B cell (primary cell): ENCODE measurements around the gene ASTN2. TPM values are rescaled to one million over a fixed set of nuclear protein-coding genes. Genes with fewer than 3 reads are reported as not detected.

Experiments used
- ATAC-seq: fragments of 200-7000 bp; cut with Tn5 transposase; one replicate; pipeline ENCODE4 v1.10.0; 2021; ENCODE audit warnings: low read depth, mild to moderate bottlenecking, moderate number of reproducible peaks, moderate library complexity
- CTCF ChIA-PET: fragments of 350-600 bp; sonication (Branson Sonifier 250); formaldehyde crosslinking; loops from one replicate; lab custom pipeline; 2021; ENCODE audit warnings: antibody characterized with exemption, inconsistent platforms; lab: Charles Lee
- POLR2A ChIA-PET: fragments of 350-600 bp; sonication (Branson Sonifier 250); formaldehyde crosslinking; loops from one replicate; lab custom pipeline; 2021; ENCODE audit warnings: antibody characterized with exemption; lab: Charles Lee
- DNase-seq: peaks from one replicate; pipeline ENCODE4 v3.0.0; 2013
- H2AFZ ChIP-seq: 2 replicates; pipeline ENCODE4 v1.6.1; 2012; ENCODE audit warnings: mild to moderate bottlenecking, low read depth, low read length; ENCODE audit not compliant: insufficient read depth, poor library complexity, severe bottlenecking
- H3K27ac ChIP-seq, 2 donors: 1 replicate in 1 of 2; 2 replicates in 1 of 2; pipeline ENCODE4 v1.5.1; 2012 to 2013; ENCODE audit warnings: low read length in 2 of 2, mild to moderate bottlenecking in 2 of 2, moderate library complexity in 1 of 2
- H3K27me3 ChIP-seq, 4 experiments: fragments of 200-600 bp in 1 of 4; sonication (generic) in 1 of 4; replicated peaks in 1 of 4; 1 replicate in 2 of 4; 2 replicates in 2 of 4; pipeline versions ENCODE4 v1.6.1 to v1.7.0; 2013 to 2016; ENCODE audit warnings: low read length in 3 of 4, mild to moderate bottlenecking in 2 of 4, mixed read lengths in 1 of 4, moderate library complexity in 1 of 4; ENCODE audit not compliant: insufficient read depth in 4 of 4, control insufficient read depth in 3 of 4; ENCODE audit errors: control extremely low read depth in 1 of 4
- H3K36me3 ChIP-seq, 2 experiments: replicated peaks in 1 of 2; 1 replicate in 1 of 2; 2 replicates in 1 of 2; pipeline versions ENCODE4 v1.6.1 to v1.7.1; 2013; ENCODE audit warnings: low read length in 1 of 2; ENCODE audit not compliant: insufficient read depth in 2 of 2, control insufficient read depth in 1 of 2; ENCODE audit errors: control extremely low read depth in 1 of 2, extremely low read depth in 1 of 2
- H3K4me1 ChIP-seq, 2 donors: fragments of 200-600 bp in 1 of 2; sonication (generic) in 1 of 2; 1 replicate in 1 of 2; 2 replicates in 1 of 2; pipeline versions ENCODE4 v1.5.1 to v1.6.1; 2013 to 2017; ENCODE audit warnings: low read length in 2 of 2; ENCODE audit not compliant: control insufficient read depth in 2 of 2, insufficient read depth in 2 of 2
- H3K4me2 ChIP-seq: replicated peaks from 2 replicates; pipeline ENCODE3; 2012; ENCODE audit warnings: mild to moderate bottlenecking, low read depth, low read length; ENCODE audit not compliant: poor library complexity, severe bottlenecking
- H3K4me3 ChIP-seq, 5 experiments: fragments of 200-600 bp in 1 of 5; sonication (generic) in 1 of 5; 1 replicate in 3 of 5; 2 replicates in 2 of 5; pipeline versions ENCODE4 v1.5.1 to v1.7.0; 2011 to 2016; ENCODE audit warnings: low read length in 4 of 5, mild to moderate bottlenecking in 4 of 5, low read depth in 2 of 5, control low read depth in 1 of 5, moderate library complexity in 1 of 5; ENCODE audit not compliant: insufficient read depth in 1 of 5; ENCODE audit errors: control extremely low read depth in 1 of 5, extremely low read depth in 1 of 5
- H3K79me2 ChIP-seq: fragments of 200-600 bp; sonication (generic); one replicate; pipeline ENCODE4 v1.6.0; 2016; ENCODE audit warnings: low read length; ENCODE audit not compliant: control insufficient read depth, insufficient read depth
- H3K9ac ChIP-seq: fragments of 200-600 bp; sonication (generic); 2 replicates; pipeline ENCODE4 v1.6.1; 2017; ENCODE audit warnings: mild to moderate bottlenecking, low read length, moderate library complexity
- H3K9me3 ChIP-seq, 3 donors: one replicate each; pipeline versions ENCODE4 v1.6.1 to v1.7.1; 2013; ENCODE audit warnings: low read length in 2 of 3; ENCODE audit not compliant: control insufficient read depth in 2 of 3, insufficient read depth in 1 of 3; ENCODE audit errors: control extremely low read depth in 1 of 3
- H4K20me1 ChIP-seq: 2 replicates; pipeline ENCODE4 v1.6.0; 2012; ENCODE audit warnings: mild to moderate bottlenecking, low read length; ENCODE audit not compliant: insufficient read depth, control insufficient read depth, poor library complexity, severe bottlenecking
- H3K27ac Mint-ChIP-seq: one replicate; pipeline ENCODE4 v1.8.0; 2021; ENCODE audit warnings: mixed read lengths
- H3K27me3 Mint-ChIP-seq: one replicate; pipeline ENCODE4 v1.8.0; 2021; ENCODE audit warnings: mixed read lengths
- H3K4me1 Mint-ChIP-seq: one replicate; pipeline ENCODE4 v1.8.0; 2021; ENCODE audit warnings: mixed read lengths
- H3K4me3 Mint-ChIP-seq: one replicate; pipeline ENCODE4 v1.8.0; 2021; ENCODE audit warnings: mixed read lengths
- H3K9me3 Mint-ChIP-seq: one replicate; pipeline ENCODE4 v1.8.0; 2022; ENCODE audit warnings: mixed read lengths; ENCODE audit not compliant: insufficient read depth
- EZH2 ChIP-seq: IDR thresholded peaks from 2 replicates; pipeline ENCODE4 v1.6.1; 2012; ENCODE audit warnings: borderline replicate concordance, low read depth, mild to moderate bottlenecking, moderate library complexity, low read length; ENCODE audit not compliant: insufficient read depth, poor library complexity, severe bottlenecking
- WGBS: methylation state at CpG from one replicate; pipeline ENCODE4 v1.1.5; 2013; ENCODE audit warnings: missing lambda C conversion rate; ENCODE audit not compliant: insufficient coverage; 5-methylcytosine and 5-hydroxymethylcytosine counted together
- intact Hi-C: fragments of 100-400 bp; cut with micrococcal nuclease; formaldehyde crosslinking; loops from one replicate; pipeline ENCODE4 v1.10.0; 2022
- polyA plus RNA-seq: library from polyadenylated mRNA; depleted of rRNA; stranded (reverse); fragments of >200 nt; gene quantifications from 2 replicates; pipeline ENCODE4 v1.2.3, GENCODE V29; 2012
- total RNA-seq, 2 donors: library from RNA; stranded (reverse); fragments of 120-200 nt in 1 of 2; gene quantifications; 1 replicate in 1 of 2; 2 replicates in 1 of 2; pipeline versions ENCODE4 v1.2.3 to v1.2.4, GENCODE V29; 2013 to 2022
- TF ChIP-seq, protein P1 (sequence below): fragments of 200-600 bp; IDR thresholded peaks from one replicate; pipeline ENCODE4 v1.8.0; 2022; ENCODE audit warnings: antibody characterized with exemption, mild to moderate bottlenecking

Gene ASTN2
- total and polyA plus RNA-seq, 2 donors (not counting 1 experiment from before 2014, with no cell fraction given) = 1.2 to 3.6 TPM

DNA sequence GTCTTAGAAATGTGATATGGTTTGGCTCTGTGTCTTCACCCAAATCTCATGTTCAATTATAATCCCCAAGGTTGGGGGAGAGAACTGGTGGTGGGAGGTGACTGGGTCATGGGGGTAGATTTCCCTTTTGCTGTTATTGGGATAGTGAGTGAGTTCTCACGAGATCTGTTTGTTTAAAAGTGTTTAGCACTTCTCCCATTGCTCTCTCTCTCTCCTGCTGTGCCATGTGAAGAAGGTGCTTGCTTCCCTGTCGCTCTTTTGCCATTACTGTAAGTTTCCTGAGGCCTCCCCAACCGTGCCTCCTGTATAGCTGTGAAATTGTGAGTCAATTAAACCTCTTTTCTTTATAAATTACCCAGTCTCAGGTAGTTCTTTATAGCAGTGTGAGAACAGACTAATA, 203.6 kb downstream of the ASTN2 start:
- Histone ChIP-seq H3K4me1 (no peaks in the 10 kb centered on the region), H4K20me1 (no peaks in the 10 kb centered on the region), H3K9ac (no peak overlapping the region), H3K9me3 (peaks cover 0 to 13% (median 0%) of the 10 kb centered on the region in 3 donors), H3K36me3 (no peaks in the 10 kb centered on the region), H3K79me2 (no peaks in the 10 kb centered on the region), H3K27ac (no peak overlapping the region), H3K4me3 (no peak overlapping the region), H3K4me2 (no peak overlapping the region), H3K27me3 (no peaks in the 10 kb centered on the region), H2AFZ (no peak overlapping the region)
- H3K9me3 Mint-ChIP-seq = no peaks in the 10 kb centered on the region
- no peak for TF ChIP-seq EZH2
- TF ChIP-seq, protein P1, sequence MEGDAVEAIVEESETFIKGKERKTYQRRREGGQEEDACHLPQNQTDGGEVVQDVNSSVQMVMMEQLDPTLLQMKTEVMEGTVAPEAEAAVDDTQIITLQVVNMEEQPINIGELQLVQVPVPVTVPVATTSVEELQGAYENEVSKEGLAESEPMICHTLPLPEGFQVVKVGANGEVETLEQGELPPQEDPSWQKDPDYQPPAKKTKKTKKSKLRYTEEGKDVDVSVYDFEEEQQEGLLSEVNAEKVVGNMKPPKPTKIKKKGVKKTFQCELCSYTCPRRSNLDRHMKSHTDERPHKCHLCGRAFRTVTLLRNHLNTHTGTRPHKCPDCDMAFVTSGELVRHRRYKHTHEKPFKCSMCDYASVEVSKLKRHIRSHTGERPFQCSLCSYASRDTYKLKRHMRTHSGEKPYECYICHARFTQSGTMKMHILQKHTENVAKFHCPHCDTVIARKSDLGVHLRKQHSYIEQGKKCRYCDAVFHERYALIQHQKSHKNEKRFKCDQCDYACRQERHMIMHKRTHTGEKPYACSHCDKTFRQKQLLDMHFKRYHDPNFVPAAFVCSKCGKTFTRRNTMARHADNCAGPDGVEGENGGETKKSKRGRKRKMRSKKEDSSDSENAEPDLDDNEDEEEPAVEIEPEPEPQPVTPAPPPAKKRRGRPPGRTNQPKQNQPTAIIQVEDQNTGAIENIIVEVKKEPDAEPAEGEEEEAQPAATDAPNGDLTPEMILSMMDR = no peak
- H3K27me3 Mint-ChIP-seq = no peaks in the 10 kb centered on the region
- intact Hi-C loops = no loop called here
- ATAC-seq = no peak
- H3K4me1 Mint-ChIP-seq = no peaks in the 10 kb centered on the region
- DNase-seq = no peak
- ChIA-PET POLR2A (no interaction called here), CTCF (no interaction called here)
- H3K27ac Mint-ChIP-seq = no peak overlapping the region
- H3K4me3 Mint-ChIP-seq = no peak overlapping the region
- no CpG with 5 or more reads among the region's 3 CpGs for WGBS

DNA sequence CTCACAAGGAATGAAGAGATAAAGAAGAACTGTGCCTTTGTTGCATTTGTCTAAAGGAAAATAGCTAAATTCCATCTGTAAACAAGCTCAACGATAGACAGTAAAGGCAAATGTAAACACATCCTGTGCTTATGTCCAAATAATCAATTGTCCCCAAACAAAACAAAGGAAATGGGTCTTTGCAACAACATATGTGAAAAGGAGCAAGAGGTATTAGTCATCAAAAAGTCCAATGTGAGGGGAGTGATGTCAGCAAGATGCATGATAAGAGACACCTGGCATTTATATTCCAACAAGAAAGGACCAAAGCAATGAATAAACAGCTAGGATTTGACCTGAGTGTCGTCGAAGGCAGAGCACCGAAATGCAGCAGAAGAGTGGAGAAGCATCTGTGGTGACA, 209.1 kb downstream of the ASTN2 start:
- Histone ChIP-seq H3K9ac (no peak overlapping the region), H3K27ac (no peak overlapping the region), H3K27me3 (no peaks in the 10 kb centered on the region), H4K20me1 (no peaks in the 10 kb centered on the region), H3K4me1 (no peaks in the 10 kb centered on the region), H3K79me2 (no peaks in the 10 kb centered on the region), H3K9me3 (peaks cover 0 to 14% (median 0%) of the 10 kb centered on the region in 3 donors), H3K4me3 (no peak overlapping the region), H3K36me3 (no peaks in the 10 kb centered on the region), H3K4me2 (no peak overlapping the region), H2AFZ (no peak overlapping the region)
- no peak overlapping the region for H3K27ac Mint-ChIP-seq
- no peaks in the 10 kb centered on the region for H3K4me1 Mint-ChIP-seq
- H3K9me3 Mint-ChIP-seq = no peaks in the 10 kb centered on the region
- TF ChIP-seq EZH2 = no peak
- TF ChIP-seq, protein P1 = no peak
- ATAC-seq (no peak), DNase-seq (no peak)
- H3K27me3 Mint-ChIP-seq = no peaks in the 10 kb centered on the region
- ChIA-PET POLR2A (no interaction called here), CTCF (no interaction called here)
- intact Hi-C loops = no loop called here
- WGBS = 75% methylated on average over 3 of the region's 4 CpGs
- H3K4me3 Mint-ChIP-seq = no peak overlapping the region
